Activated B cell treated with CpG ODN at 0.5 μM for 24 hours (primary cell): ENCODE results near the gene GATAD1. TPM values are rescaled to one million over a fixed set of nuclear protein-coding genes. Genes with fewer than 3 reads are reported as not detected.
"Not testable (repeated sequence)": the region's sequence is repeated elsewhere in the genome, so short reads cannot be mapped to it uniquely, and the experiment has no call there.

Source experiments
- ATAC-seq: fragments of 200-7000 bp; cut with Tn5 transposase; one replicate; pipeline ENCODE4 v1.10.0; 2021; ENCODE audit warnings: low read depth, mild to moderate bottlenecking, moderate library complexity
- CTCF ChIA-PET: fragments of 350-600 bp; sonication (Branson Sonifier 250); formaldehyde crosslinking; loops from one replicate; lab custom pipeline; 2021; ENCODE audit warnings: antibody characterized with exemption; lab: Charles Lee
- POLR2A ChIA-PET: fragments of 350-600 bp; sonication (Branson Sonifier 250); formaldehyde crosslinking; loops from one replicate; lab custom pipeline; 2021; ENCODE audit warnings: antibody characterized with exemption; lab: Charles Lee
- DNase-seq: peaks from one replicate; pipeline ENCODE4 v3.0.0; 2022
- H3K27ac Mint-ChIP-seq: one replicate; pipeline ENCODE4 v1.8.0; 2020; ENCODE audit warnings: mixed read lengths
- H3K27me3 Mint-ChIP-seq: one replicate; pipeline ENCODE4 v1.8.0; 2021; ENCODE audit warnings: mixed read lengths
- H3K36me3 Mint-ChIP-seq: one replicate; pipeline ENCODE4 v1.8.0; 2021; ENCODE audit warnings: low read depth, mixed read lengths
- H3K4me1 Mint-ChIP-seq: one replicate; pipeline ENCODE4 v1.8.0; 2021; ENCODE audit warnings: mixed read lengths
- H3K4me3 Mint-ChIP-seq: one replicate; pipeline ENCODE4 v1.8.0; 2020; ENCODE audit warnings: mild to moderate bottlenecking, mixed read lengths
- H3K9me3 Mint-ChIP-seq: one replicate; pipeline ENCODE4 v1.8.0; 2020; ENCODE audit warnings: mixed read lengths
- intact Hi-C: fragments of 100-400 bp; cut with micrococcal nuclease; formaldehyde crosslinking; loops from one replicate; pipeline ENCODE4 v1.15.1; 2024
- total RNA-seq: library from RNA; stranded (reverse); gene quantifications from 2 replicates; pipeline ENCODE4 v1.2.3, GENCODE V29; 2022
- TF ChIP-seq, protein P1 (sequence below): fragments of 200-600 bp; IDR thresholded peaks from one replicate; pipeline ENCODE4 v1.8.0; 2022; ENCODE audit warnings: antibody characterized with exemption, mild to moderate bottlenecking

The GATAD1 gene
- total RNA-seq, 1 donor from 2014 or later: 36.2 TPM

DNA sequence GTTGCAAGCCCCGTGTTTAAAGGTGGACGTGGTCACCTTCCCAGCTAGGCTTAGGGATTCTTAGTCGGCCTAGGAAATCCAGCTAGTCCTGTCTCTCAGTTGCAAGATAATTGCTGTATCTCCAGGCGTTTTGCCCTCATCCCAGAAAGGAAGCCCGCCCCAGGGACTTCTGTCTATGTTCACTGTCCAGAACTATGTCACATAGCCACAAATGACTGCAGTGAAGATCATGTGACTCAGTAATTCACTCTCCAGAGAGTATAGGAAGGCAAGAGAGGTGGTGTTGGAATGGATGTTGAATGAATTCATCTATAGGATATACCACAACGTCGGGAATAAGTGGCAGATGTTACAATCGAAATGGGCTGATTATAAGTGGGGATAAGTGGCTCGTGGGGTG lies 30.8 kb downstream of the GATAD1 start:
- no peak overlapping the region for H3K27ac Mint-ChIP-seq
- H3K4me3 Mint-ChIP-seq: no peak overlapping the region
- H3K4me1 Mint-ChIP-seq: no peaks in the 10 kb centered on the region
- H3K36me3 Mint-ChIP-seq: peaks cover 3% of the 10 kb centered on the region
- intact Hi-C loops: no loop called here
- ATAC-seq (no peak), DNase-seq (no peak)
- CTCF ChIA-PET: no interaction called here
- POLR2A ChIA-PET: no interaction called here
- no peaks in the 10 kb centered on the region for H3K27me3 Mint-ChIP-seq
- TF ChIP-seq, protein P1, sequence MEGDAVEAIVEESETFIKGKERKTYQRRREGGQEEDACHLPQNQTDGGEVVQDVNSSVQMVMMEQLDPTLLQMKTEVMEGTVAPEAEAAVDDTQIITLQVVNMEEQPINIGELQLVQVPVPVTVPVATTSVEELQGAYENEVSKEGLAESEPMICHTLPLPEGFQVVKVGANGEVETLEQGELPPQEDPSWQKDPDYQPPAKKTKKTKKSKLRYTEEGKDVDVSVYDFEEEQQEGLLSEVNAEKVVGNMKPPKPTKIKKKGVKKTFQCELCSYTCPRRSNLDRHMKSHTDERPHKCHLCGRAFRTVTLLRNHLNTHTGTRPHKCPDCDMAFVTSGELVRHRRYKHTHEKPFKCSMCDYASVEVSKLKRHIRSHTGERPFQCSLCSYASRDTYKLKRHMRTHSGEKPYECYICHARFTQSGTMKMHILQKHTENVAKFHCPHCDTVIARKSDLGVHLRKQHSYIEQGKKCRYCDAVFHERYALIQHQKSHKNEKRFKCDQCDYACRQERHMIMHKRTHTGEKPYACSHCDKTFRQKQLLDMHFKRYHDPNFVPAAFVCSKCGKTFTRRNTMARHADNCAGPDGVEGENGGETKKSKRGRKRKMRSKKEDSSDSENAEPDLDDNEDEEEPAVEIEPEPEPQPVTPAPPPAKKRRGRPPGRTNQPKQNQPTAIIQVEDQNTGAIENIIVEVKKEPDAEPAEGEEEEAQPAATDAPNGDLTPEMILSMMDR: no peak
- no peaks in the 10 kb centered on the region for H3K9me3 Mint-ChIP-seq

DNA sequence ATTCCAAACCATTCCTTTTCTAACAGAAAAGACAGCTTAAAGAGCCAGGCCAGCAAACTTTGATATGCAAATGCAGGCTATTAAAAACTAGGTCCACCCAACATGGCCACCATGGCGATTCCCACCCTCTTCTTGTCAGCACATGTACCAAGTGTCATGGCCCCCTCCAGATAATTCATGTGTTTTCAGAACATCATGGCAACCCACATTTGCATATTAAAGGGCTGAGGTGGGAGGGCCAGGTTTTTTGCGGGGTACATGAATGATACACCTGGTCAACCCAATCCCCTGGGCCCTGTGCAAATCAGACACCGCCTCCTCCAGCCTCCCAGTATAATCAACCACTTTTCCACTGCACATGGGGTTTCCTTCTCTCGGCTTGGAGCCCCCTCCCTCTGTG lies 31.4 kb downstream of the GATAD1 start:
- Mint-ChIP-seq H3K36me3 (peaks cover 3% of the 10 kb centered on the region), H3K4me1 (no peaks in the 10 kb centered on the region), H3K9me3 (no peaks in the 10 kb centered on the region), H3K4me3 (no peak overlapping the region), H3K27ac (no peak overlapping the region), H3K27me3 (no peaks in the 10 kb centered on the region)
- POLR2A ChIA-PET: no interaction called here
- intact Hi-C loops: no loop called here
- TF ChIP-seq, protein P1: no peak
- DNase-seq (no peak), ATAC-seq (no peak)
- CTCF ChIA-PET: no interaction called here

DNA sequence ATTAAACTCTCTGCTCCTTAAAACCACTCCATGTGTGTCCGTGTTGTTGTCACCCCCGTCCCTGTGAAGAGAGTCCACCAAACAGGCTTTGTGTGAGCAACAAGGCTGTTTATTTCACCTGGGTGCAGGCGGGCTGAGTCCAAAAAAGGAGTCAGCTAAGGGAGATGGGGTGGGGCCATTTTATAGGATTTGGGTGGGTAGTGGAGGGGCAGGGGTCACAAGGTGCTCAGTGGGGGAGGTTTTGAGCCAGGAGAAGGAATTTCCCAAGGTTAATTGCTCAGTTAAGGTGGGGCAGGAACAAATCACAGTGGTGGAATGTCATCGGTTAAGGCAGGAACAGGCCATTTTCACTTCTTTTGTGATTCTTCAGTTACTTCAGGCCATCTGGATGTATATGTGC lies 31.9 kb downstream of the GATAD1 start:
- H3K27ac Mint-ChIP-seq, H3K36me3 Mint-ChIP-seq, DNase-seq, CTCF ChIA-PET, H3K4me3 Mint-ChIP-seq, H3K9me3 Mint-ChIP-seq, POLR2A ChIA-PET, H3K4me1 Mint-ChIP-seq, H3K27me3 Mint-ChIP-seq, intact Hi-C loops, ATAC-seq: not testable (repeated sequence)

DNA sequence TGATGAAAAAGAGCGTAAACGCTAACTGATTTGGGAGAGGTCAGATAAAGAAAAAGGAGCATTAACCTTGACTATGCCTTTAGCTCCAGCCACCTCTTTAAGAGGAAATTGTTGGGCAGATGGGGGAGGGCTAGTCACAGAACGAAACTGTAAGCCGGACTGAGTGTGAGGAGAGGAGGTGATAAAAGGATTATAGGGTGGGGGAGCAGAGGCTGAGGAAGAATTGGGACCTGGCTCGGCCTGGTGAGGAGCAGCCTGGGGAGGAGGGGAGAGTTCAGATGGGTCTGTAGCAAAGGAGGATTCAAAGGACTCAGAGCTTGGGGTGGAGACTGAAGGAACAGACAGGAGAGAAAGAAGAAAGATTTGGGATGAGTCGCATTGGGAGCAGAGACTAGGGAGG lies 36.3 kb downstream of the GATAD1 start:
- H3K27me3 Mint-ChIP-seq, H3K4me3 Mint-ChIP-seq, POLR2A ChIA-PET, DNase-seq, intact Hi-C loops, CTCF ChIA-PET, H3K4me1 Mint-ChIP-seq, ATAC-seq, H3K27ac Mint-ChIP-seq, H3K9me3 Mint-ChIP-seq: not testable (repeated sequence)
- peaks cover 22% of the 10 kb centered on the region for H3K36me3 Mint-ChIP-seq

DNA sequence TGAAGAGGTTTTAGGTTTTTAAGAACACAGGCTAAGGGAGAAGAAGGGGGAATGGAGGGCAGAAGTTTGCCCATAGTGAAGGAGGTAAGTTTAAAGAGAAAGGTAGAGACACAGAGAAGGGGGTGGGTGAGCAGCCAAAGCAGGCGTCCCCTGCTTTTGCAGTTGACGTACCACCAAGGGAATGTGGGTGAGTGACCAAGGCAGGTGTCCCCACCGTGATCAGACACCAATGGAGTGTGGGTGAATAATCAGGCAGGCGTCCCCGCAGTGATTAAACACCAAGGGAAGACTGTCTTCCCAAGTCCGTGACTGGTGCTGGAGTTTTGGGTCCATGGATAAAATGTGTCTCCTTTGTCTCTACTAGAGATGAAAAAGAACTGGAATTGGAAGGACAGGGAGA lies 36.9 kb downstream of the GATAD1 start:
- intact Hi-C loops, DNase-seq, H3K4me3 Mint-ChIP-seq, H3K27me3 Mint-ChIP-seq, POLR2A ChIA-PET, ATAC-seq, CTCF ChIA-PET, H3K4me1 Mint-ChIP-seq, H3K27ac Mint-ChIP-seq, H3K9me3 Mint-ChIP-seq: not testable (repeated sequence)
- peaks cover 26% of the 10 kb centered on the region for H3K36me3 Mint-ChIP-seq

DNA sequence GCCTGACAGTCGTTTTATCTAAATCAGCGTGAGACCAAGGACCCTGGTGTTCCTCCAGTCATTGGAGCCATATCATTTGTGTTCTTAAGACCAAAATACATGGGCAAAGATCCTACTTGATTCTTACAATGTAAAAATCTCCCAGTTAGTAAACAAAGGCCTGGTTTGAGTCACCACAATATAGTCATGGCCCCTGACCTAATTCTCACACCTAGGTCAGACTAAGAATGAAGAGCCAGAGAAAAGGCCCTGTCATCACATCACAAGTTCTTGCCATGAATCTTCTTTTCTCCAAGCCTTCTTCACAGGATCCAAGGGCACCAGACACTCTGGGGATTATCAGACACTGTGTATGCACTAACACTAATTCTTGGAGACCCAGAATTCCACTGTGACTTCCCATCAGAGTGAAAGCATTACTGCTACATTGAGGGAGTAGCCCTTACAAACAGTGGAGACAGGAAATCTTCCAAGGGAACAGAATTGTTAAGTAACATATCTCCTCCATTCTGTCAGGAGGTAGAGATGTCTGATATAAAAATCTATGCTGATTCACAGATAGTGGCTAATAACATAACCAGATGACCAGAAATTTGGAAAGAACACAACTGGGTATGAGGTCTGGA lies 38.1 kb downstream of the GATAD1 start:
- intact Hi-C loops: no loop called here
- Mint-ChIP-seq H3K27me3 (no peaks in the 10 kb centered on the region), H3K27ac (no peak overlapping the region), H3K4me3 (no peak overlapping the region), H3K36me3 (peaks cover 32% of the 10 kb centered on the region), H3K4me1 (no peaks in the 10 kb centered on the region), H3K9me3 (no peaks in the 10 kb centered on the region)
- DNase-seq (no peak), ATAC-seq (no peak)
- TF ChIP-seq, protein P1: no peak
- ChIA-PET CTCF (no interaction called here), POLR2A (no interaction called here)

DNA sequence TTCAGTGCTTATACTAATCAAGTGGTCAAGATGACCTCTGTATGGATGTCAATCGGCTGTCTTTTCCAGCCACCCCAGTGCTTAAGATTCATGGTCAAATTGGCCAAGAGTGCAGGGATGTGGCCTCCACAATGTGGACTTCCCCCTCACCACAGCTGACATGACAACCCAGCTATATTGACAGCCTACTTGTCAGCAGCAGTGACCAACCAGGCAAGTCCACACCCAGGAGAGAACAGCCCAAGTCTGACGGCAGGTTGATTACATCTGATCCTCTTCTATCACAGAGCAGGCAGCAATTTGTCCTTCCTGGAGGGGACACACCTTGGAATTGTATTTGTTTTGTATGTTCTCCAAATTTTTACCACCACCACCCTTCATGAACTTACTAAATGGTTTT lies 38.7 kb downstream of the GATAD1 start:
- intact Hi-C loops: no loop called here
- ChIA-PET POLR2A (no interaction called here), CTCF (no interaction called here)
- Mint-ChIP-seq H3K27ac (no peak overlapping the region), H3K9me3 (no peaks in the 10 kb centered on the region), H3K36me3 (peaks cover 37% of the 10 kb centered on the region), H3K4me3 (no peak overlapping the region), H3K4me1 (no peaks in the 10 kb centered on the region), H3K27me3 (no peaks in the 10 kb centered on the region)
- no peak for DNase-seq
- ATAC-seq: no peak
- TF ChIP-seq, protein P1: no peak
